Neural cell (in vitro differentiated cells): ENCODE results near the gene SDK1. TPM values are rescaled to one million over a fixed set of nuclear protein-coding genes. Genes with fewer than 3 reads are reported as not detected.

Experiments used
- H2AFZ ChIP-seq: fragments of 200-600, 300-800 bp; sonication (generic), shearing (Covaris generic); 2 replicates; pipeline ENCODE4 v1.6.0; 2014; ENCODE audit warnings: low read depth, mild to moderate bottlenecking, antibody characterized with exemption, low read length, moderate library complexity
- H3F3A ChIP-seq: fragments of 200-600 bp; shearing (Covaris generic); 2 replicates; pipeline ENCODE4 v1.6.1; 2016; ENCODE audit warnings: mild to moderate bottlenecking, moderate library complexity, mixed read lengths, antibody characterized with exemption, low read length; ENCODE audit not compliant: insufficient read depth, poor library complexity, severe bottlenecking
- H3K27ac ChIP-seq: fragments of 200-600, 300-800 bp; sonication (generic), shearing (Covaris generic); 2 replicates; pipeline ENCODE4 v1.5.1; 2014; ENCODE audit warnings: mild to moderate bottlenecking, low read length, moderate library complexity
- H3K27me3 ChIP-seq: fragments of 300-800, 200-600 bp; sonication (generic), shearing (Covaris generic); 2 replicates; pipeline ENCODE4 v1.6.0; 2014; ENCODE audit warnings: mild to moderate bottlenecking, low read depth, low read length, moderate library complexity; ENCODE audit not compliant: insufficient read depth
- H3K36me3 ChIP-seq: fragments of 300-800, 200-600 bp; sonication (generic), shearing (Covaris generic); 2 replicates; pipeline ENCODE4 v1.5.1; 2014; ENCODE audit warnings: mild to moderate bottlenecking, antibody characterized with exemption, low read length, moderate library complexity; ENCODE audit not compliant: insufficient read depth
- H3K4me2 ChIP-seq: fragments of 300-800, 200-600 bp; sonication (generic), shearing (Covaris generic); 2 replicates; pipeline ENCODE4 v1.6.0; 2014; ENCODE audit warnings: mild to moderate bottlenecking, low read length
- H3K4me3 ChIP-seq: fragments of 300-800, 200-600 bp; sonication (generic), shearing (Covaris generic); 2 replicates; pipeline ENCODE4 v1.5.1; 2014; ENCODE audit warnings: mild to moderate bottlenecking, low read length, moderate library complexity
- H3K79me2 ChIP-seq: fragments of 200-600 bp; shearing (Covaris generic); replicated peaks from 2 replicates; pipeline ENCODE4 v1.6.0; 2014; ENCODE audit warnings: mild to moderate bottlenecking, low read length, moderate library complexity; ENCODE audit not compliant: insufficient read depth
- H3K9ac ChIP-seq: fragments of 300-800, 200-600 bp; sonication (generic), shearing (Covaris generic); 2 replicates; pipeline ENCODE4 v1.6.1; 2016; ENCODE audit warnings: mild to moderate bottlenecking, low read length, mixed read lengths
- H3K9me2 ChIP-seq: fragments of 200-600 bp; shearing (Covaris generic); 2 replicates; pipeline ENCODE4 v1.6.1; 2016; ENCODE audit warnings: mild to moderate bottlenecking, low read length, mixed read lengths; ENCODE audit not compliant: insufficient read depth
- H3K9me3 ChIP-seq: fragments of 200-600, 300-800 bp; sonication (generic), shearing (Covaris generic); 2 replicates; pipeline ENCODE4 v1.6.1; 2016; ENCODE audit warnings: mild to moderate bottlenecking, mixed run types, low read length, moderate library complexity, mixed read lengths
- H4K20me1 ChIP-seq: fragments of 200-600 bp; shearing (Covaris generic); 2 replicates; pipeline ENCODE4 v1.6.1; 2016; ENCODE audit warnings: mild to moderate bottlenecking, mixed run types; ENCODE audit not compliant: insufficient read depth
- CTCF ChIP-seq: fragments of 450-650 bp; IDR thresholded peaks from 2 replicates; pipeline ENCODE4 v1.5.1; 2014; ENCODE audit warnings: antibody characterized with exemption, mild to moderate bottlenecking, moderate library complexity; ENCODE audit not compliant: poor library complexity, severe bottlenecking
- EP300 ChIP-seq: fragments of 450-650 bp; conservative IDR thresholded peaks from 2 replicates; pipeline ENCODE4 v1.6.1; 2014; ENCODE audit warnings: antibody characterized with exemption, mild to moderate bottlenecking, moderate library complexity; ENCODE audit not compliant: poor library complexity, severe bottlenecking
- EZH2 ChIP-seq: fragments of 200-600, 300-800 bp; shearing (Covaris generic), sonication (generic); IDR thresholded peaks from 2 replicates; pipeline ENCODE4 v1.6.1; 2014; ENCODE audit warnings: antibody characterized with exemption, low read length, borderline replicate concordance, mild to moderate bottlenecking; ENCODE audit not compliant: insufficient read depth, poor library complexity, severe bottlenecking
- MXI1 ChIP-seq: fragments of 450-650 bp; conservative IDR thresholded peaks from 2 replicates; pipeline ENCODE4 v1.6.1; 2014; ENCODE audit warnings: antibody characterized with exemption, mild to moderate bottlenecking; ENCODE audit not compliant: poor library complexity, severe bottlenecking
- POLR2AphosphoS5 ChIP-seq: IDR thresholded peaks from 2 replicates; pipeline ENCODE4 v1.6.1; 2012
- RAD21 ChIP-seq: fragments of 450-650 bp; conservative IDR thresholded peaks from 2 replicates; pipeline ENCODE4 v1.6.1; 2014; ENCODE audit warnings: antibody characterized with exemption, mild to moderate bottlenecking, moderate library complexity
- REST ChIP-seq: IDR thresholded peaks from 2 replicates; pipeline ENCODE4 v1.6.1; 2012; ENCODE audit warnings: borderline replicate concordance
- SMC3 ChIP-seq: fragments of 450-650 bp; conservative IDR thresholded peaks from 2 replicates; pipeline ENCODE4 v1.6.1; 2014; ENCODE audit warnings: antibody characterized with exemption, mild to moderate bottlenecking, moderate library complexity; ENCODE audit not compliant: poor library complexity
- TAF1 ChIP-seq: IDR thresholded peaks from 2 replicates; pipeline ENCODE4 v1.6.1; 2012; ENCODE audit warnings: low read depth
- polyA plus RNA-seq: library from polyadenylated mRNA; depleted of rRNA; stranded (reverse); fragments of >200 nt; gene quantifications from 2 replicates; pipeline ENCODE4 v1.2.3, GENCODE V29; 2014

SDK1 gene
- polyA plus RNA-seq, 1 donor from 2014 or later = 2.7 TPM

GRCh38 chr7:4084271-4084670 lies 783.2 kb downstream of the SDK1 start:
- no peak overlapping the region for H3K9ac ChIP-seq
- no peak overlapping the region for H3K4me2 ChIP-seq
- H3F3A ChIP-seq = no peaks in the 10 kb centered on the region
- H2AFZ ChIP-seq = no peak overlapping the region
- TF ChIP-seq EZH2 = no peak
- no peak for TF ChIP-seq EP300
- TF ChIP-seq POLR2AphosphoS5 = no peak
- TF ChIP-seq RAD21 = no peak
- TF ChIP-seq SMC3 = no peak
- TF ChIP-seq CTCF = no peak
- TF ChIP-seq TAF1 = no peak
- TF ChIP-seq REST = no peak
- TF ChIP-seq MXI1 = no peak
- no peaks in the 10 kb centered on the region for H3K79me2 ChIP-seq
- H3K4me3 ChIP-seq = no peak overlapping the region
- no peaks in the 10 kb centered on the region for H3K27me3 ChIP-seq
- H3K9me2 ChIP-seq = no peaks in the 10 kb centered on the region
- H3K36me3 ChIP-seq = no peaks in the 10 kb centered on the region
- H3K9me3 ChIP-seq = no peaks in the 10 kb centered on the region
- H3K27ac ChIP-seq = no peak overlapping the region
- no peaks in the 10 kb centered on the region for H4K20me1 ChIP-seq

GRCh38 chr7:4085937-4086691 lies 785.1 kb downstream of the SDK1 start:
- no peaks in the 10 kb centered on the region for H3K9me3 ChIP-seq
- H3K4me2 ChIP-seq = no peak overlapping the region
- no peak overlapping the region for H3K27ac ChIP-seq
- no peaks in the 10 kb centered on the region for H3K36me3 ChIP-seq
- H3K9me2 ChIP-seq = no peaks in the 10 kb centered on the region
- no peak for TF ChIP-seq MXI1
- TF ChIP-seq REST = no peak
- TF ChIP-seq TAF1 = no peak
- no peak for TF ChIP-seq RAD21
- no peak for TF ChIP-seq SMC3
- no peak for TF ChIP-seq EZH2
- TF ChIP-seq POLR2AphosphoS5 = no peak
- TF ChIP-seq CTCF = no peak
- no peak for TF ChIP-seq EP300
- H4K20me1 ChIP-seq = no peaks in the 10 kb centered on the region
- no peaks in the 10 kb centered on the region for H3K79me2 ChIP-seq
- no peak overlapping the region for H2AFZ ChIP-seq
- no peak overlapping the region for H3K4me3 ChIP-seq
- no peak overlapping the region for H3K9ac ChIP-seq
- H3K27me3 ChIP-seq = no peaks in the 10 kb centered on the region
- H3F3A ChIP-seq = no peaks in the 10 kb centered on the region
